GM19238 (cell line): Measurements from ENCODE around the gene SLC7A8.

Experiments used
- DNase-seq: peaks from one replicate; pipeline ENCODE4 v3.0.0; 2011; ENCODE audit warnings: low spot score; ENCODE audit not compliant: insufficient read length

SLC7A8 gene

GRCh38 chr14:23183158-23183470, 346 bp downstream of the SLC7A8 start:
- no peak for DNase-seq

- DNase-seq = no peak
Observed at GRCh38 chr14:23182372-23183157, 895 bp downstream of the SLC7A8 start.

- DNase-seq = no peak
Observed at GRCh38 chr14:23181946-23182345, 1.5 kb downstream of the SLC7A8 start.

DNA sequence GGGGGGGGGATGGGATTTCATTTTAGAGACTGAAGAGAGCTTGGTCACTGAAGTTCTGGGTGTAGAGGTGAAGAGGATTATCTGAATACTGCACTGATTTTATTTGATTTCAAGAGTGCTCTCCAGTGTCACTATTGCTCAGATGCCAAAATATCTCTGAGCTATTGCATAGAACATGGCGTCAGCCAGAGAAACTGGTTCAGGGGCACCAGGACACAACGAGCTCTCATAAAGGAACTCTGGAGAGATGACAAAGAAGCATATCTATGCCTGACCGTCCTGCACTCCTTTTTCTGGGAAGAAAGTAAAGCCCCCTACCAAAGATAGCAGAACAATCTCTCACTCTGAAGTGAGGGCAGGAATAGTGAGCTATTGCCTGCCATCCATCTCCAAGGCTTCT, 2.0 kb downstream of the SLC7A8 start:
- no peak for DNase-seq

DNA sequence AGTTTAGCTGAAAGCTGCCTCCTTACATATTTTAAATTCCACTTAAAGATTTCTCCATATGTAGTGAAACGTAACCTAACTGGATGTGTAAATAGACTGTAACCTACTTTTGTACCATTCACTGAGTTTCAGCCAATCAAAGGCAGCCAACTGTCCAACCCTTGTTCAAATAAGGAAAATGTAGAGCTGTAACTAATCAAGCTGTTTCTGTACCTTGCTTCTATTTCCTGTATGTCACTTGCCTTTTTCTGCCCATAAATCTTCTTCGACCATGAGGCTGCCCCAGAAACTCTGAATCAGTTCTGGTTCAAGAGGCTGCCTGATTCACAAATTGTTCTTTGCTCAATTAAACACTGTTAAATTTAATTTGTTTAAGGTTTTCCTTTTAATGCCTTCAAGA, 6.3 kb downstream of the SLC7A8 start:
- no peak for DNase-seq

DNA sequence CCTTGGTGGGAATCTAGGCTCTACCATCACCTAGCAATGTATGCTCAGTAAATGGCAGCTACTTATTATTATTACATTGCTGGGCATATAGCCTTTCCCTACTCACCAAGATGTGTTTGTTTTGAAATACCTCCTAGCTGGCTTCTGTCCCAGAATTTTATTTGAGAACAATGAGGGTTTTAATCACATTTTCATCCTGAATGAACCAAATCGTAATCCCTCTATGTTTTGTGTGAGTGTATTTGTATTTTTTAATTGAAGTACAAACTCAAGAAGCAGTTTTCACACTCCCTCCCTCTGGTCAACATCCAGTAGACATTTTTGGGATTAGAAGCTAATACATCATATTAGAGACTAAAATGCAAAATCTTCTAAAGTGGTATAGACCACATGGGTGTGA, 7.6 kb downstream of the SLC7A8 start:
- DNase-seq = no peak

DNA sequence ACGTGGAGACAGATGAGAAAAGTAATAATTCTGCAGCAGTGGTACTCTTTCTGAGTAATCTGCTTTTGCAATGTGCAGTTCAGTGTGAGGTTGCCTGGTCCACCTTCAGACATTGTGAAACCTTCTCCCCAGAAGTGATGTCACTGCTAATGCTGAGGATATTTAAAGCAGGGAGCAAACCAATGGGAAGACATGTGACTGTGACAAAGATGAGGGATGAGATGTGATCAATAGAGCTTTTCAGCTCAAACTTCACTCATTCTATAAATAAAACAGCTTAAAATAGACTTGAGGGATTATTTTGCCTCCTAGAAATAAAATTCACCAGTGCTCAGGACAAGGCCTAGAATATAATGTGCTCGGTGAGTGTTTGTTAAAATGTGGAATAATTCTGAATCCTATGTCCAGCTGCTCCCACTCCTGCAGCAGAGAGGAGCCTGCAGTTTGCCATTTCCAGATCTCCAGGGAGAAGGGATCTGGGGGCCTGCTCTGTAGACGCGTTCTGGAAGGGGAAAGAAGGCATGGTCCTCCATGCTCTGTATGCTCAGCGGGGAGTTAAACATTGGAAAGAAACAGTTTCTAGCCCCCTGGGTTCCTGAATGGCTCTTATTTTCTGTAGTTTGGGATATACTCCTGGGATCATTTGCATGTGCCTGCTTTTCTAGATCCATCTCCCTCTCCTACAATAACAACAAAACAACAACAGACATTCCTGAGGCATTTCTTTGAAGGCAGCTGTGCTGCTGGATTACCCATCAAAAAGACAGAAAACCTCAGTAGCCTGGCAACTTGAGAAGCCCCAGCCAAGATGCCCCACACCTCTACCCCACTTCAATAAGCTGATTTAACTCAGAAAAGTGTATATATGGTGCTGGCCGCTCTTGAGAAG, 8.9 kb downstream of the SLC7A8 start:
- no peak for DNase-seq

DNA sequence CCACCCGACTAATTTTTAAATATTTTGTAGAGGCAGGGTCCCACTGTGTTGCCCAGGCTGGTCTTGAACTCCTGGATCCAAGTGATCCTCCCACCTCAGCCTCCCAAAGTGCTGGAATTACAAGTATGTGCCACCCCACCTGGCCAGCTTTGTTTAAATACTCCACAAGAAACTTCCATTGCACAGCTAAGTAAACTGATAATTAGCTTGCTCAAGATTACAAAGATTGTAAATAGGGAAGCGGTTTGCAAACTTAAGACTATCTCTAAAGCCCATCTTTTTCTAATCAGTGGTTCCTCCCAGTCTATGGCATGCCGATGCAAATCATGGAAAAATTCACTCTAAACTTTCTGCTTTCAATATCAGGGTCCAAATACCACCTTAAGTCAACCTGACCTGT, 9.7 kb downstream of the SLC7A8 start:
- DNase-seq = no peak

DNA sequence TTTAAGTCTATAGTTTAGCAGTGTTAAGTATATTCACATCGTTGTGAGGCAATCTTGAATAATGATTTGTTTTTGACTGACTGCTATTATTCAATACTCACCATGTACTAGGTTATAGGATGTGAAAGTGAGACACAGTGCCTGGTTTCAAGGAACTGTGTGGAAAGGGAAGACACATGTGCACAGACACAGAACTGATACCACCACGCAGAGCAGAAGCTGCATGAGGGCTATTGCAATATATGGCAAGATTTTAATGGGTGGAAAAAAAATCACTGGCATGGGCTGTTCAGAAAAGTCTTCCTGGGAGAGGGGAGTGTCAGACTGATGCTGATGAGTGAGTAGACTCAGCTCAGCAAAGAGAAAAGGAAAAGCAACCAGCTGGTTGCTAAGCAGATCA, 10.4 kb downstream of the SLC7A8 start:
- DNase-seq = no peak

DNA sequence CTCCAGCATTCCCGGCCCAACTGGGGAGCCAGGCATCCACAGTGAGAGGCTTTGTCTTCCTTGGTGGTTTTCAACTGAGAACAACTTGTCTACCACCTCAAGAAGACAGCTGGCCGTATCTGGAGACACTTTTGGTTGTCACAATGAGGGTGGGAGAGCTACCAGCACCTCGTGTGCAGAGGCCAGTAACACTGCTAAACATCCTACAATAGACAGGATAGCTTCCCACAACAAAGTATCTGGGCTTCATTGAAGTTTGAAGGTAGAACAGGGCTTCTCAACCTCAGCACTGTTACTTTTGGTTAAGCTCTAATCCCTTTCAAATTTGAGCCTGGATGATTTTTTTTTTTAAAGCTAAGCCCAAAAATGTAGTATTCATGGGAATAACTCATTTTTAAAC, 10.9 kb downstream of the SLC7A8 start:
- DNase-seq = no peak

DNA sequence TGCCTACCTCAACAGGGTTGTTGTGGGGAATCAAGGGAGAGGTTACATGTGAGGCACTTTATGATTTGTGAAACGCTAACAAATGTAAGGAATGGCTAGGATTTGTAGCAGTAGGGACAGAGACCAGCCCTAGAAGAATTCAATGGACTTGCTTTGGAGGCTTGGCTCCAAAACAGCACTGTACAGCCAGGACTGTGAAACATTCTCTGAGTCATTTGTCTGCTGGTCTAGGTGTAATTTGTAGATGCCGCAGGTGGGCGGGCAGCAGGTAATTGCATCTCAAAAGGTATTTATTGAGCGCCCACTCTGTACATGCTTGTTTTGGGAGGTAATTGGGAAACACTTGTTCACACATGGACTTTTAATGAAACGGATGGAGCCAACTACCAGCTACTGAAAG, 11.4 kb downstream of the SLC7A8 start:
- DNase-seq = no peak

DNA sequence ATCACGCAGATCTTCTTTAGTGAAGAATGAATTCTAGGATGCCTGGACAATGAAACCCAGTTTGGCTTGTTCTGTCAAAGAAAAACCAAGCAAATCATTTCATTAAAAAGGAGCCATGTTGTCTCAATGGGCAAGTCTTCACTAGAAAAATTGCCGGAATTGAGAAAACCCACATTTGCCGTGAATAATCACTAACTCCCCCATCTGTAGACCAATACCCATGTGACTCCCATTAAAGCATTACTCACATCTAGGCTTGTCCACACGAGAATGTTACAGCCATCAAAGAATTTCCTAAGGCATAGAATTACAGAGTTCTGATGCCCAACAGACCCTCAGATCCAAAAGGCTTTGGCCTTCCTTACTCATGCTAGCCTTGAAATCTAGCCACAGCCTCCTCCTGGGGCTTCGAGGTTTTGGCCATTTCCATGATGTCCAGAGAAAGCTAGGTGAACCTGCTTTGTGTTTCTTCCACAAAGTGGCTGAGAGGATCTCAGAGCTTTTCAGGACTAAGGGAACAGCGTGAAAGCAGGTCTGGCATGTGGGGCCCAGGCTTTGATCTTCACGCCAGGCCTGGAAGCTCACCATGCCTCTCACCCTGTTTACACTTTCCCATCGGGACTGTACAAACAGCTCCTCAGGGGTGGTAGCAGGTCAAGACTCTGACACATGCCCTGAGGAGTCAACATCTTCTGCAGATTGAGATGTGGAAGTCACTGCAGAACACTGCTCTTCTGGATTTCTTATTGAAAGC, 12.1 kb downstream of the SLC7A8 start:
- DNase-seq = no peak

DNA sequence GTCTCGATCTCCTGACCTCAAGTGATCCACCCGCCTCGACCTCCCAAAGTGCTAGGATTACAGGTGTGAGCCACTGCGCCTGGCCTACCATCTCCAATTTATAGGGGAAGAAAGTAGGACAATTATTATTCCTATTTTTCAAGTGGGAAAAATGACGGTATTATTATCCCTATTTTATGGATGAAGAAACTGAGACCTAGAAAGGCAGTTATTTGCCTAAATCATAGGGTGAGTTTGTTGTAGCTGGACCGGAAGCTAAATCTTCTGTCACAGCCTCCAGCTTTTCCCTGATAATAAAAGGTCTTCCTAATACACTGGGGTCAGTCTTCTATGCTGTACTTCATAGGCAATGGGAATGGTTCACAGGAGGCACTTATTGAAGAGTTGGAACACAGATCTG, 13.8 kb downstream of the SLC7A8 start:
- no peak for DNase-seq

GRCh38 chr14:23168246-23168645, 15.2 kb downstream of the SLC7A8 start:
- DNase-seq = no peak

DNA sequence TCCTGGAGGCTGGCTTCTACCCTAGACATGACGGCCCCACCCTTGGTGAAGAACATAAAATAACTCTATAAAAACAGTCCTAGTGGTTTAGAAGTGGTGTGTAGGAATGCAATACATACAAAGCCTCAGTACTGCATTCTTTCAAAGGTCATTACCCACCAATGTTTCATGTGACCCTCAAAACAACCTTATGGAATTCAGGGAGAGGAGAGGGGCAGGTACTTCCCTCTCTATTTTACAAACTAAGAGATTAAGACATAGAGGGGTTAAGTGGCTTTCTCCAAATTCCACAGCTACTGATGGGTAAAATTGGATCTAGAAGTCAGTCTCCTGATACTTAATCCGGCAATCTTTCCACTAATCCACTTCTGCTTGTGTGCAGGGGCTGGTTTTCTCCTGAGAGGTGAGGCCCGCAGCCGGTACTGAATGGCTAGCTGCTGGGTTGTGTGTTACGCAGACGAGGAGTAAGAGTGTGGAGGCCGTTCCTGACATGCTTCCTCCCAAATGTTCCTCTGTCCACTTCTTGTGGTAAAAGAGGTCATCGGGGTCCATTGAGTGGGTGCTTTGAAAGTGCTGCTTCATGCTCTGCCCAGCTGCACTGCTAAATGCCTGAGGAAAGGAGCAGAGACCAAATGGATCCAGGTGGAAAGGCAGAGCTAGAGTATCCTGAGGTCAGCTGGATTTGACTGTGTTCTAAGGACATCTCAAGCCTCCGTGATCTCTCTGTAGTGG, 16.2 kb downstream of the SLC7A8 start:
- DNase-seq = no peak

DNA sequence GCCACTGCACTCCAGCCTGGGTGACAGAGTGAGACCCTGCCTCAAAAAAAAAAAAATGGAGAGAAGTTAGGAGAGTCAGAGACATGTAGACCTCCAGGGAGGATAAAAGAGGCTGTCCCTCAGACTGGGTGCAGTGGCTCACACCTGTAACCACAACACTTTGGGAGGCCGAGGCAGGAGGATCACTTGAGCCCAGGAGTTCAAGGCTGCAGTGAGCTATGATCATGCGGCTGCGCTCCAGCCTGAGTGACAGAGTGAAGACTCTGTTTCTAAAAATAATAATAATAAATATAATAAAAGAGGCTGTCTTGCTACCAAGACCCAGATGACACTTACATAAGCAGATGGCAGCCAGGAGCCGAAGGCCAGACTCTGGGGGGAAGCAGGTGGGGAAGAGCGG, 18.5 kb downstream of the SLC7A8 start:
- no peak for DNase-seq

GRCh38 chr14:23164250-23164649, 19.2 kb downstream of the SLC7A8 start:
- no peak for DNase-seq

DNA sequence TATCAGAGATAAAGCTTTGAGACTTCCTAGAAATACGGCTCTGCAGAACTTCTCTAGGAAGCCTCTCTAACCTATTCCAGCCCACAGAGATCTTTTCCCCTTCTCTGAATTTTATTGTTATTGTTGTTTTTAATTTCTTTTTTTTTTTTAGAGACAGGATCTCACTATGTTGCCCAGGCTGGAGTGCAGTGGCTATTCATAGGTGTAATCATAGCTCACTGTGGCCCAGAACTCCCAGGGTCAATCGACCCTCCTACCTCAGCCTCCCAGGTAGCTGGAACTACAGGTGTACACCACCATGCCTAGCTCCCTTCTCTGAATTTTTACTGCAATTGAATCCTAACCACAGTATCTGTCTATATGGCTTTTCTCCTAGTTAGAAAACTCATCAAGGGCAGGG, 19.6 kb downstream of the SLC7A8 start:
- DNase-seq = no peak

DNA sequence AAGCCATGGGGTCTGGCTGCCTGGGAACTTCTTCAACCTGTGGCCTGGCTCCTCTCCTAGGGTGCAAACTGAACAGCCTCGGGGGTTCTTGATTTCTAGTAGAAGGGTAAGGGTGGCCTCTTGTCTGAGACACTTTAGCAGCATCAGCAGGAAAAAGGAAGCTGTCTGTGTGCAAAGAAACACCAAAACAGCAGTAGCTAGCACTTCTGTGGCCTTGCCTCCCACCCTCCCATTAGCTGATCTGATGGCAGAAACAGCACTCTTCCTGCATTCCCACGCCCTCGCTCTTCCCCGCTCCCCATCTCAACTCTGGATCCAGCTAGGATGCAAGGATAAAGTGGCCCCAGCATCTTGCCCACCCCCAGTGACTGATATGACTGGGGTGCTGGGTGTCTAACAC, 20.7 kb downstream of the SLC7A8 start:
- no peak for DNase-seq

- DNase-seq = no peak
Observed at GRCh38 chr14:23162005-23162404, 21.5 kb downstream of the SLC7A8 start.

GRCh38 chr14:23160924-23161522, 22.4 kb downstream of the SLC7A8 start:
- DNase-seq = no peak
